ENCODE data around the gene ADCY1. TPM values are rescaled to one million over a fixed set of nuclear protein-coding genes. Genes with fewer than 3 reads are reported as not detected.

Gene ADCY1
- total RNA-seq, 2 donors from 2014 or later: 1.1 TPM

DNA sequence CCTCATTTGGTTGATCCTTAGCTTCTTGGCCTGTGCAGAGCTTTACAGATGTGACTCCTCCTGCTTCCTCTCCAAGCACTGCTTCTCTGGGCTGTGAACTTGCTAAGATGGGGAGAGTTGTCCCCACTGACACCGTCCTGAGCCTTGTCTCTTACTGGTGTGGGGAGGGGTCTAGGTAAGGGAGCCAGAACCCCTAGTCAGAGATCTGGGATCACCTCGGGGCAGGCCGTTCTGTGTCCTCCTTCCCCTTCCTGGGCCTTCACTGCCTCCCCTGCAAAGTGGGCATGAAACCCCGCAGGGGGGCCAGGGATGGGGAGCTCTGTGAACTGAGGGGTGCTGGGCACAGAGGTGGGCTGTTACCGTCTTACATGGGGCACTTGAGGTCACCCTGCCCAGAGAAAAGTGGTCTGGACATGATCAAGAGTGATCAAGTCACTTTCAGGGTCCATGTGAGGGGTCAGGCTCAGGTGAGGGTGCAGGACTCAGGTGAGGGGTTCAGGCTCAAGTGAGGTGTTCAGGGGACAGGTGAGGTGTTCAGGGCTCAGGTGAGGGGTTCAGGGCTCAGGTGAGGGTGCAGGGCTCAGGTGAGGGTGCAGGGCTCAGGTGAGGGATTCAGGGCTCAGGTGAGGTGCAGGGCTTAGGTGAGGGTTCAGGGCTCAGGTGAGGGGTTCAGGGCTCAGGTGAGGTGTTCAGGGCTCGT lies 86.2 kb downstream of the ADCY1 start:
- H3K9ac ChIP-seq (ENCODE audit: low read depth in 2 of 2, low read length in 2 of 2): no peak overlapping the region
- H3K36me3 ChIP-seq: no peaks in the 10 kb centered on the region
- no peak for DNase-seq
- intact Hi-C loops (cut with DNase I): loop anchor here (5.0 kb wide), 1 partner anchor 197 kb away; no protein-coding TSS in a partner anchor
- H3K4me1 ChIP-seq: no peaks in the 10 kb centered on the region
- no peaks in the 10 kb centered on the region for H3K27me3 ChIP-seq
- H3K9me3 ChIP-seq: no peaks in the 10 kb centered on the region
- no peak overlapping the region for H3K27ac ChIP-seq
- TF ChIP-seq, protein P1, sequence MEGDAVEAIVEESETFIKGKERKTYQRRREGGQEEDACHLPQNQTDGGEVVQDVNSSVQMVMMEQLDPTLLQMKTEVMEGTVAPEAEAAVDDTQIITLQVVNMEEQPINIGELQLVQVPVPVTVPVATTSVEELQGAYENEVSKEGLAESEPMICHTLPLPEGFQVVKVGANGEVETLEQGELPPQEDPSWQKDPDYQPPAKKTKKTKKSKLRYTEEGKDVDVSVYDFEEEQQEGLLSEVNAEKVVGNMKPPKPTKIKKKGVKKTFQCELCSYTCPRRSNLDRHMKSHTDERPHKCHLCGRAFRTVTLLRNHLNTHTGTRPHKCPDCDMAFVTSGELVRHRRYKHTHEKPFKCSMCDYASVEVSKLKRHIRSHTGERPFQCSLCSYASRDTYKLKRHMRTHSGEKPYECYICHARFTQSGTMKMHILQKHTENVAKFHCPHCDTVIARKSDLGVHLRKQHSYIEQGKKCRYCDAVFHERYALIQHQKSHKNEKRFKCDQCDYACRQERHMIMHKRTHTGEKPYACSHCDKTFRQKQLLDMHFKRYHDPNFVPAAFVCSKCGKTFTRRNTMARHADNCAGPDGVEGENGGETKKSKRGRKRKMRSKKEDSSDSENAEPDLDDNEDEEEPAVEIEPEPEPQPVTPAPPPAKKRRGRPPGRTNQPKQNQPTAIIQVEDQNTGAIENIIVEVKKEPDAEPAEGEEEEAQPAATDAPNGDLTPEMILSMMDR (IDR thresholded peaks at IDR 0.05): no peak
- no peak overlapping the region for H3K4me3 ChIP-seq

DNA sequence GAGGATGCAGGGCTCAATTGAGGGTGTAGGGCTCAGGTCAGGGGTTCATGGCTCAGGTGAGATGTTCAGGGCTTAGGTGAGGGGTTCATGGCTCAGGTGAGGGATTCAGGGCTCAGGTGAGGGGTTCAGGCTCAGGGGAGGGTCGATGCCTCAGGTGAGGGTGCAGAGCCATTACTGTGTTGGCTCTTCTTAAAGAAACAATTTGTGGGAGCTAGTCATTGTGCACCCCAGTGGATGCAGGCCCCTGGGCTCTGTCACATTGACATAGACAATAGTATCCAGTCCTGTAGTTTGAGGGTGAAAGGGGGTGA lies 86.7 kb downstream of the ADCY1 start:
- Histone ChIP-seq H3K4me1 (no peaks in the 10 kb centered on the region), H3K9ac (ENCODE audit: low read depth in 2 of 2, low read length in 2 of 2) (no peak overlapping the region), H3K27ac (no peak overlapping the region), H3K9me3 (no peaks in the 10 kb centered on the region), H3K36me3 (no peaks in the 10 kb centered on the region), H3K4me3 (no peak overlapping the region), H3K27me3 (no peaks in the 10 kb centered on the region)
- intact Hi-C loops (cut with DNase I): loop anchor here (5.0 kb wide), 1 partner anchor 196 kb away; no protein-coding TSS in a partner anchor
- DNase-seq: no peak
- TF ChIP-seq, protein P1 (IDR thresholded peaks at IDR 0.05): no peak

DNA sequence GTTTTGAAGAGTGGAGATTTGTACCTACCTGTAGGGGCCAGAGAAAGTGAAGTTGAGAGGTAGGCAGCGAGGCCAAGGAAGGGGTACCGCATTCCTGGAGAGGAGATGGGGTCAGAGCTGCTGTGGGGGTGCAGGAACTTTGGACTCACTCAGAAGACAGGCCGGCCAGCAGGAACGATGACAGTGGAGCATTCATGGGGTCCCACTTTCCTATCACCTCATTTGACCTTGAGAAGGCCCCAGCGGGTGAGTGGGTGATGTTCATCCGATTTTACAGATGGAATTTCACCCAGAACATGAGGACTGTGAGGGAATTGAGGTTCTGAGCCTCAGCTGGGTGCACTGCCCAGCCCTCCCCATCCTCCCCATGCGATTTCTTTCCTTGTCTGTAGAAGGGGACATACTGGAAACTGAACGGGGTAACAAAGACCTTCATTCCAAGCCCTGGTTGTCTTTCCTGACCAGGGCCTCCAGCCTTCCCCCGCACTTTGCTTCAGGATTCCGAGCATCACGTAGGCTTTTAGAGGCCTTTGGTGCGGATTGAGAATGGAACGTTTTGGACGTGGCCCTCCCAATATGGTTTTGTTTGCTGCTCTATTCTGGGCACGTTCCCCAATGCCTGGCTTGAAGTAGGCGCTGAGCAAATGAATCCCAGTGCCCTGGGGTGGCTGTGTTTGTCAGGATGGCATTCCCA lies 87.3 kb downstream of the ADCY1 start:
- Histone ChIP-seq H3K4me1 (no peaks in the 10 kb centered on the region), H3K9ac (ENCODE audit: low read depth in 2 of 2, low read length in 2 of 2) (no peak overlapping the region), H3K9me3 (no peaks in the 10 kb centered on the region), H3K4me3 (no peak overlapping the region), H3K36me3 (no peaks in the 10 kb centered on the region), H3K27ac (no peak overlapping the region), H3K27me3 (no peaks in the 10 kb centered on the region)
- TF ChIP-seq, protein P1 (IDR thresholded peaks at IDR 0.05): no peak
- peak; percentile 6 for DNase-seq
- intact Hi-C loops (cut with DNase I): loop anchor here (5.0 kb wide), 1 partner anchor 196 kb away; no protein-coding TSS in a partner anchor

DNA sequence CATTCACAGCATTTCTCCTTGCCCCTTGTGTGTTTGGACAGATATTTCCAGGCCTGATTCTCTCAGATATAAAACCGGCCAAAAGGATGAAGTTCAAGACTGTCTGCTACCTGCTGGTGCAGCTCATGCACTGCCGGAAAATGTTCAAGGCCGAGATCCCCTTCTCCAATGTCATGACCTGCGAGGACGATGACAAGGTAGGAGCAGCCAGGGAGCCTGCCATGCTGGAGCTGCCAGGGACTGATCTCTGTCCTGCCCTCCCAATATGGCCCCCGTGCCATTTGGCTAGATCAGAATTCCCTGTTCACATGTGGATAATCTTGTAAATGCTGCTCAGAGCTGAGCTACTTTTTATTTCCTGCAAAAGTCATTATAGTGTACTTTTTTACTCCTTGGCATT lies 87.8 kb downstream of the ADCY1 start:
- H3K9me3 ChIP-seq: no peaks in the 10 kb centered on the region
- H3K27ac ChIP-seq: no peak overlapping the region
- no peak overlapping the region for H3K9ac ChIP-seq (ENCODE audit: low read depth in 2 of 2, low read length in 2 of 2)
- intact Hi-C loops (cut with DNase I): loop anchor here (5.0 kb wide), 1 partner anchor 195 kb away; no protein-coding TSS in a partner anchor
- H3K27me3 ChIP-seq: no peaks in the 10 kb centered on the region
- no peak overlapping the region for H3K4me3 ChIP-seq
- no peaks in the 10 kb centered on the region for H3K36me3 ChIP-seq
- peak; percentile 3 for DNase-seq
- H3K4me1 ChIP-seq: no peaks in the 10 kb centered on the region
- TF ChIP-seq, protein P1 (IDR thresholded peaks at IDR 0.05): no peak

DNA sequence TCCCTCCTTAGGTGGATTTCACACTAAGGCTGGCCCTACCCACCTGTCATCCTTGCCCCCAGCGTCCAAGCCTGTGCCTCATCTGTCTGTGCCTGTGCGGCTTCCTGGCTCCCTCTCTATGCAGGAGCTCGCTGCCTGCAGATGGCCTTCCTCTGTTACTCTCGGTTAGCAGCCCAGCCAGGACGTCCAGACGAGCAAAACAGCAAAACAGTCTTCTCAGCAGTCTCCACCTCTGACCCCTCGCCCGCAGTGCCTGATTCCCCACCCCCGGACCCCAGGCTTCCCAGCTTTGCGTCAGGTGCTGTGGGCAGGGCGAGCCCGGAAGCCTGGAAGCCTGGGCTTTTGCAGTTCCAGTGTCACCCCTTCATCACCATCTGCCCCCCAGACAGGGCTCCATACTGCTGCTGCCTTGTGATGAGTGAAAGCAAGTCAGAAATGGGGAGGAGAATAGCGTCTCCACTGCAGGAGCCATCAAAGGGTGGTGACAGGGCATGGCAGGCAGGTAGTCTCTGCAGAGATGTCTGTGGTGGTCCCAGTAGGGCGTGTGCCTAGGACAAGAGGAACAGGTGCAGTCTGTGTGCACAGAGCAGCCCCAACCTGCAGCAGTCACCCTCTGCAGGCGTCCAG lies 88.5 kb downstream of the ADCY1 start:
- H3K9ac ChIP-seq (ENCODE audit: low read depth in 2 of 2, low read length in 2 of 2): no peak overlapping the region
- peak; percentile 11 for DNase-seq
- intact Hi-C loops (cut with DNase I): loop anchor here (5.0 kb wide), 1 partner anchor 195 kb away; no protein-coding TSS in a partner anchor
- H3K27ac ChIP-seq: no peak overlapping the region
- H3K27me3 ChIP-seq: no peaks in the 10 kb centered on the region
- TF ChIP-seq, protein P1 (IDR thresholded peaks at IDR 0.05): no peak
- no peaks in the 10 kb centered on the region for H3K4me1 ChIP-seq
- H3K4me3 ChIP-seq: no peak overlapping the region
- no peaks in the 10 kb centered on the region for H3K9me3 ChIP-seq
- H3K36me3 ChIP-seq: no peaks in the 10 kb centered on the region
